NCI-H2171 (cell line): ENCODE measurements around the gene PFN4.
A peak's percentile ranks its signal among the peaks of the same experiment; 100 is the strongest.
"Not testable (repeated sequence)": the region's sequence is repeated elsewhere in the genome, so short reads cannot be mapped to it uniquely, and the experiment has no call there.

Experiments used
- DNase-seq: peaks from one replicate; lab custom pipeline; 2025; lab: John Stamatoyannopoulos, UW

PFN4 gene

DNA sequence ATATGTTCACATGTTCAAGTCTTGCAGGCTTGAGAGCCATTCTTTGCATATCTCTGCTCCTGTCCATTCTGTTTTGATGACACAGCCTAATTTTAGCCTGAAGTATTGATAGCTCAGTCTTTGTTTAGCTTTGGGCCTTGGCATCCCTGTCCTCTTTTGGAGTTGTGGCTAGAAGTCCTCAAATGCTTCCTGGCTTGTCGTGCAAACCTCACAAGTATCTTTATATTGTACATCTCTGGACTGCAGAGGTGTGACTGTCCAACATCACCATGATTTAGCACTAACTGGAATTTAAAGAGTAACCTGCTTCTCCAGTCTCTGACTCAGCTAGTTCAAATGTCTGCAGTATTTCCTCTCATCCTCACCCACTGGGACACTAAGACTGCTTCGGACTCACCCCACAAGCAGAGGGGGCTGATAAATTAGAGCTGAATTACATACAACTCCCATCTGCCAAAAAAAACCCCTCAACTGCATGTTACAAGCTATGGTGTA lies 11.7 kb downstream of the PFN4 start:
- DNase-seq = no peak

DNA sequence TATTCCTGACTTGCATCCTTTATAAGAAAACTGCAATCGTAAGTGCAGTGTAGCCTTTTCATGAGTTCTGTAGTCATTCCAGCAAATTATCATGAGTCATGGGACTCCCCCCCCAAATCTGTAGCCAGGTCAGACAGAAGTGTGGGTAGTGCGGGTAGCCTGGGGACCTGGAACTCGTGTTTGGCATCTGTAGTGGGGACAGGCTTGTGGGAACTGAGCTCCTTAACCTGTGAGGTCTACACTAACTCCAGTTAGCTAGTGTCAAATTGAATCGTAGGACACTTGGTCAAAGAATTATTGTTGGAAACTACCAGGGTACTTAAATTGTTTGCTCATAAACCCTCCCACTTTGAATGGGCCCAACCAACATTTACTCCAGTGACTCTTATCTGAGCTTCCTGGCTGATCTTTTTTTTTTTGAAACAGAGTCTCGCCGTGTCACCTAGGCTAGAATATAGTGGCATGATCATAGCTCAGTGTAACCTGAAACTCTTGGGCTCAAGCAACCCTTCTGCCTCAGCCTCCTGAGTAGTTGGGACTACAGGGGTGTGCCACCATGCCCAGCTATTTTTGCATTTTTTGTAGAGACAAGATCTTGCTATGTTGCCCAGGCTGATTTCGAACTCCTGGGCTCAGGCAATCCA lies 12.4 kb downstream of the PFN4 start:
- no peak for DNase-seq

DNA sequence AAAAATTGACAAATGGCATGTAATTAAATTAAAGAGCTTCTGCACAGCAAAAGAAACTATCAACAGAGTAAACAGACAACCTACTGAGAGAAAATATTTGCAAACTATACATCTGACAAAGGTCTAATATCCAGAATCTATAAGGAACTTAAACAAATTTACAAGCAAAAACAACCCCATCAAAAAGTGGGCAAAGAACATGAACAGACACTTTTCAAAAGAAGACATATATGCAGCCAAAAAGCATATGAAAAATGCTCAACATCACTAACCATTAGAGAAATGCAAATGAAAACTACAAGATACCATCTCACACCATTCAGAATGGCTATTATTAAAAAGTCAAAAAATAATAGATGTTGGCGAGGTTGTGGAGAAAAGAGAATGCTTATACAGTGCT lies 13.7 kb downstream of the PFN4 start:
- not testable (repeated sequence) for DNase-seq

DNA sequence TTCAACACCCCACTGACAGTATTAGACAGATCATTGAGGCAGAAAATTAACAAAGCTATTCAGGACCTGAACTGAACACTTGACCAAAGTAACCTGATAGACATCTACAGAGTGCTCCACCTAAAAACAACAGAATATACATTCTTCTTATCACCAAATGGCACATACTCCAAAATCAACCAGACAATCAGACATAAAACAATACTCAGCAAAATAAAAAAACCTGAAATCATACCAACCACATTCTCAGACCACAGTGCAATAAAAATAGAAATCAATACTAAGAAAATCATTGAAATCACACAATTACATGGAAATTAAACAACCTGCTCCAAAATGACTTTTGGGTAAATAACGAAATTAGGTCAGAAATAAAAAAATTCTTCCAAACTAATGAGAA lies 15.8 kb downstream of the PFN4 start:
- no peak for DNase-seq

DNA sequence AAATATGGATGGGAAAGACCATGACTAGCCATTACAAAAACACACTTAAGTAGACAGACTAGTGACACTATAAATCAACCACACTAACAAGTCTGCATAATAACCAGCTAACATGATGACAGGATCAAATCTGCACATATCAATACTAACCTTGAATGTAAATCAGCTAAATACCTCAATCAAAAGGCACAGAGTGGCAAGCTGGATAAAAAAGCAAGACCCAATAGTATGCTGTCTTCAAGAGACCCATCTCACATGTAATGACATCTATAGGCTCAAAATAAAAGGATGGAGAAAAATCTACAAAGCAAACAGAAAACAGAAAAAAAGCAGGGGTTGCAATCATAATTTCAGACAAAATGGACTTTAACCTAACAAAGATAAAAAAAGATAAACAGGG lies 16.3 kb downstream of the PFN4 start:
- no peak for DNase-seq

DNA sequence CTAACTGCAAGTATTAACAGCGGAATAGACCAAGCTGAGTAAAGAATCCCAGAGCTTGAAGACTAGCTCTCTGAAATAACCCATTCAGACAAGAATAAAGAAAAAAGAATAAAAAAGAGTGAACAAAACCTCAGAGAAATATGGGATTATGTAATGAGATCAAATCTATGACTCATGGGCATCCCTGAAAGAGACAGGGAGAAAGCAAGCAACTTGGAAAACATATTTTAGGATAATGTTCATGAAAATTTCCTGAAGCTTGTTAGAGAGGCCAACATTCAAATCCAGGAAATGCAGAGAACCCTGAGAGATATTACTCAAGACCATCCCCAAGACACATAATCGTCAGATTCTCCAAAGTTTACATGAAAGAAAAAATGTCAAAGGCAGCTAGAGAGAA lies 17.3 kb downstream of the PFN4 start:
- DNase-seq = no peak

DNA sequence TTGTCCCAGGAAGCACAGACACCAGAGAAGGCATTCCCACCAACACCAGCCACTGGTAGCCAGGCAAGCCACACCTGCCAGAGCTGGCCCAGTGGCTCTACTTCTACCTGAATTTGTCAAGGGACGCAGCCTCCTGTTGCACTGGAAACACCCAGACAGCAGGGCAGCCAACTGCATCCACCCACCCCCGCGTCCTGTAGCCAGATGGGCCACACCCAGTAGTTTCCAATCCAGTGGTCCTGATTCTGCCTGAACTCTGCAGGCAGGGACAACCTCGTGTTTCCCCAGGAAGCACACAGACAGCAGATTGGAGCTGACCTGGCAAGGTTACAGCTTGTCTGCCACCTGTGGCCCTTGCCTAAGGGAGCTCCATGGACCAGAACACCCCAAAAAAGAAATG lies 18.2 kb downstream of the PFN4 start:
- DNase-seq = peak; percentile 85

DNA sequence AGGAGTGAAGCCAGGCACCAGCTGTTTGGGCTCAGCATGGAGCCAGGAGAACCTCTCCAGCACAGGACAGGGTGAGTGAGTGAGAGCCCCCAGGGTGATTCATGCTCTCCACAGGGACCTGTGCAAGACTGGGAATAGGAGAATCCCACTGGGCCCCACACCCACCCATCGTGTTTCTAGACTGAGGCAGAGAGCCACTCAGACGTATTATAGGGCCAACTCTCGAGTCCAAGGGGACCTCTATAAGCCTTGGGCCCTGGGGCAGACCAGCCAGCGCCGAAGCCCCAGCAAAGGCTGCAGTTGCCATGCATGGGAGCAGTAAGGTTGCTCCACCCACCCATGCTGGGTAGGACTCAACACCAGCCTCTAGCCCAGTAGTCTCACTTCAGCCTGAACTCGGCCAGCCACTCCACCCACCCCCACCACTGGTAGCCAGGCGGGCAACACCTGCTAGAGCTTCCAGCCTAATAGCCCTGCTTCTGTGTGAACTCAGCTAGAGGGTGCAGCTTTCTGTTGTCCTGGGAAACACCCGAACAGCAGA lies 19.0 kb downstream of the PFN4 start:
- DNase-seq = no peak

DNA sequence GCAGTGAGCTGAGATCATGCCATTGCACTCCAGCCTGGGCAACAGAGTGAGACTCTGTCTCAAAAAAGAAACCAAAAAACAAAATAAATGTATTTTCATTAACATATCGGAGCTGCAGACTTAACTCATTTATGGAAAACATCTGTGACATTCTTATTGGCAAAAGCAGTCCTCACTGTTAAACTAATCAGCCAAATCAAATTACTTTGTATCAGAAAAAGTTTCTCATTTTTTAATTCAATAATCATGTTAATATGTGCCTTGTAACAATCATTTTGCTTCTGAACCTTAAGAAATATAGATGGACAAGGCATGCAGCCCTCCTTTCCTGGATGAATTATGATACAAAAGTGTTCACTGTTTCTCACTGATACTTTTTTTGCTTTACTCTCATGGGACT lies 20.5 kb downstream of the PFN4 start:
- DNase-seq = no peak

DNA sequence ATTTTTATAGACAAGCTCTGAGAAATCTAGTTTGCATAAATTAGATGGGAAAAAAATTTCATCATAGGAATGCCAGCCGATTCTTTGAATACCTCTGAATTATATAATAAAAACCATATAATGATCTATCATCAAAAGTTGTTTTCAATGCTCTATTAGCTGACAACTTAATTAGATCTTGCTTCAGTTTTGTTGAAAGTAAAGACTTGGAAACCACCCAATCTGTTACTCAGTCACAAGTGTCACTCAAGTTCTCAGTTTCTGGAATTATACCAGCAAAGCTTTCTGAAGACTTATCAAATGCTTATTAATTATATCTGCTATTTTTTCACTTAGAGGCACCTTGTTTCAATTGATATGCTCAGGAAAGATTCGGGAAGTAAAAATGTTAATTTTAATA lies 21.1 kb downstream of the PFN4 start:
- no peak for DNase-seq

DNA sequence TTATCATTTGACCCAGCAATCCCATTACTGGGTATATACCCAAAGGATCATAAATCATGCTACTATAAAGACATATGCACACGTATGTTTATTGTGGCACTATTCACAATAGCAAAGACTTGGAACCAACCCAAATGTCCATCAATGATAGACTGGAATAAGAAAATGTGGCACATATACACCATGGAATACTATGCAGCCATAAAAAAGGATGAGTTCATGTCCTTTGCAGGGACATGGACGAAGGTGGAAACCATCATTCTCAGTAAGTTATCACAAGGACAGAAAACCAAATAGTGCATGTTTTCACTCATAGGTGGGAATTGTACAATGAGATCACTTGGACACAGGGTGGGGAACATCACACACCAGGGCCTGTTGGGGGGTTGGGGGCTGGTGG lies 22.4 kb downstream of the PFN4 start:
- not testable (repeated sequence) for DNase-seq

DNA sequence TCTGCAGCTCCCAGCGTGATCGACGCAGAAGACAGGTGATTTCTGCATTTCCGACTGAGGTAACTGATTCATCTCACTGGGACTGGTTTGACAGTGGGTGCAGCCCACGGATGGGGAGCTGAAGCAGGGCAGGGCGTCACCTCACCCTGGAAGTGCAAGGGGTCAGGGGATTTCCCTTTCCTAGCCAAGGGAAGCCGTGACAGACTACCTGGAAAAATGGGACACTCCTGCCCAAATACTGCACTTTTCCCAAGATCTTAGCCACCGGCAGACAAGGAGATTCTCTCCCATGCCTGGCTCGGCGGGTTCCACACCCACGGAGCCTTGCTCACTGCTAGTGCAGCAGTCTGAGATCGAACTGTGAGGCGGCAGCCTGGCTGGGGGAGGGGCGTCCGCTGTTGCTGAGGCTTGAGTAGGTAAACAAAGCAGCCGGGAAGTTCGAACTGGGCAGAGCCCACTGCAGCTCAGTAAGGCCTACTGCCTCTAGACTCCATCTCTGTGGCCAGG lies 27.9 kb downstream of the PFN4 start:
- DNase-seq = not testable (repeated sequence)

DNA sequence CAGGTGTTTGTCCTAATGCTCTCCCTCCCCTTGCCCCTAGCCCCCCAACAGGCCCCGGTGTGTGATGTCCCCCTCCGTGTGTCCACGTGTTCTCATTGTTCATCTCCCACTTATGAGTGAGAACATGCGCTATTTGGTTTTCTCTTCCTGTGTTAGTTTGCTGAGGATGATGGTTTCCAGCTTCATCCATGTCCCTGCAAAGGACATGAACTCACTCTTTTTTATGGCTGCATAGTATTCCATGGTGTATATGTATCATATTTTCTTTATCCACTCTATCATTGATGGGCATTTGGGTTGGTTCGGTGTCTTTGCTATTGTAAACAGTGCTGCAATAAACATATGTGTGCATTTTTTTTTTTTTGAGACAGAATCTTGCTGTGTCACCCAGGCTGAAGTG lies 29.9 kb downstream of the PFN4 start:
- DNase-seq = not testable (repeated sequence)

DNA sequence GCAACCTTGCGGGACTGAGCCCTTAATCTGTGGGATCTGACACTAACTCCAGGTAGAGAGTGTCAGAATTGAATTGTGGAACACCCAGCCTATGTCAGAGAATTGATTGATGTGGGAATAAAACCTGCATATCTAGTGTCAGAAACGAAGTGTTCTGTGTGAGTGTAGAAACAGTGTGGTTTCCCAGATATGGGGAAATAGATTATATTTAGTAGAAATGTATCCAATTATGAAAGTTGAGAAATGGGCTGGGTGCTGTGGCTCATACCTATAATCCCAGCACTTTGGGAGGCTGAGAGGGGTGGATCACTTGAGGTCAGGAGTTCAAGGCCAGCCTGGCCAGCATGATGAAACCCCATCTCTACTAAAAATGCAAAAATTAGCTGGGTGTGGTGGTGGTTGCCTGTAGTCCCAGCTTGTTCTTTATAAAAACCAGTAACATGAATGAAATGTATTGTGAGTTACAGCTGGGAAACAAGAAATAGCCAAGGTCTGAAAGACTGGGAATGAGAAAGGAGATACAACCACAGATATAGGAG lies 34.2 kb downstream of the PFN4 start:
- DNase-seq = no peak

DNA sequence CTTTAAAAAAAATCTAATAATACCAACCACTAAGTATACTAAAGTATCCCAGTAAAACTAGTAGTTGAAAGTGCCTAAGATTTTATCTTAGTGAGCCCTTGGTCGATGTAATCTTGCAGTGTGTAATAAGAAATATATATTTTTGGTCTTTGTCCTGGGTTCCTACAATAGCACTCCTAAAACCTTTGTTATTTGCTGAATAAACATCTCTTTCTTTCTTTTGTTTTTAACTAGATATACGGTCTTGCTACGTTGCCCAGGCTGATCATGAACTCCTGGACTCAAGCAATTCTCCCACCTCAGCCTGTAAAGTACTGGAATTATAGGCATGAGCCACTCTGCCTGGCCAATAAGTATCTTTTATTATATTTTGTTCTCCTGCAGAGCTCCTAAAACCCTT lies 36.1 kb downstream of the PFN4 start:
- DNase-seq = no peak

DNA sequence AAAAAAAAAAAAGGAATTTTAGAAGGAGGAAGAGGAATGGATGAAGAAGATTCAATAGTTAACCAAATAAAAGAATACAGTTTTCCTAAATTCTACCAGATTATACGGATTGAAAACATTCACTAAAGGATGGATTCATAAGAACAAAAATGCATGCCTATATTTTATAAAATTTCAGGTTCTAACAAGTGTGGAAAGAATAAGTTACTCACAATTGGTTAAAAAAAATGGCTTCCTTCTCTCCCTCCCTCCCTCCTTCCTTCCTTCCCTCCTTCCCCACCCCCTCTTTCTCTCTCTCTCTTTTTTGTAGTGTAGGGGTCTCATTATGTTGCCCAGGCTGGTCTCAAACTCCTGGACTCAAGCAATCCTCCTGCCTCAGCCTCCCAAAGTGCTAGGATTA lies 36.9 kb downstream of the PFN4 start:
- DNase-seq = no peak

DNA sequence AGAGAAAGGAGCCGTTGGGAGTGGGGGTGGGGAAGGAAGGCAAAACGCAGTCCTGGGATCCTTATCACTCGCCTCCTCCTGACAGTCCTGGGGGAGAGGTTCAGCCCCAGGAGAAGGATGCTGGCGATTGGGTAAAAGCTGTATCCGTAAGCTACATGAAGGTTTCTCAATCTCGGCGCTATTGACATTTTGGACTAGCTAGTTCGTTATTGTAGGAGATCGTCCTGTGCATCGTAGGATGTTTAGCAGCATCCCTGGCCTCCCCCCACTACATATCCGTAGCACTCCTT lies 38.0 kb downstream of the PFN4 start:
- DNase-seq = no peak

DNA sequence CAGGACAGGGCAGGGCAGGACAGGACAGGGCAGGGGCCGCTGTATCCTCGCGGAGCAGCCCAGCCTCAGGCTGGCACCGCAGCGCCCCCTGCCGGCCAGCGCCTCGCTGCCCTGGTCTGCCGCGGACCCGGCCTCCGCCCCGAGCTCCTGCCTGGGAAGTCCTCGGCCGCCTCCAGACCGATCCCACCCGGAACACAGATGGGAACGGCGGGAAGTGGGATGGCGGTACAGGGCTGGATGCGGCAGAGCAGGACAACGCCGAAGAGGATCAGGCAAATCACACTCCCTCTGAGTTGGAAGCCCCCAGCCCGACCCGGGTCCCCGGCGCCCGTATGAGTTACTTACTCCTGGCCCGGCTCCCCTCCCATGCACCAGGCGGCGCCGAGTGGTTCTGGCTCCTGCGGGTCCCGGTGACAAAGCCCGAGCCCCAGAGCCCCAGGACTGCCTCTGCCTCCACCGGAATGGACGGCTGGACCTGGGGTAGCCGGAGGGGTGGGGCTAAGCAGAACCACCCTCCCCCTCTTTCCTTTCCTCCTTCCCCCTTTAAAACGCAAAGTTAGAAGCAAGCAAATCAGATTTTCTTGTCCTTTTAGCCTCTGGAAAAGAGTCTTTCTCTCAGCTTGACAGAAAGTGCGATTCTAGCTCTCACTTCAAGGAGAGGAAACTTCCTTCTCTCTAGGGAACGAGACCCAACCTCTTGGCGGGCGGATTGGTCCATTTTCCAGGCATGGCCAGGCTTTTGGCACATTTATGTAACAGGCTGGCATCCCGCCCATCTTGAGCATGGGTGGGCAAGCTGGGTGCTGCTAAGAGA lies 38.5 kb downstream of the PFN4 start, which contains the start of gene TP53I3:
TP53I3 (minus strand) TSS at position 449 of the 814 bp plus-strand sequence. CDS start 508 bp downstream, outside the sequence.
- peak; percentile 75 for DNase-seq

DNA sequence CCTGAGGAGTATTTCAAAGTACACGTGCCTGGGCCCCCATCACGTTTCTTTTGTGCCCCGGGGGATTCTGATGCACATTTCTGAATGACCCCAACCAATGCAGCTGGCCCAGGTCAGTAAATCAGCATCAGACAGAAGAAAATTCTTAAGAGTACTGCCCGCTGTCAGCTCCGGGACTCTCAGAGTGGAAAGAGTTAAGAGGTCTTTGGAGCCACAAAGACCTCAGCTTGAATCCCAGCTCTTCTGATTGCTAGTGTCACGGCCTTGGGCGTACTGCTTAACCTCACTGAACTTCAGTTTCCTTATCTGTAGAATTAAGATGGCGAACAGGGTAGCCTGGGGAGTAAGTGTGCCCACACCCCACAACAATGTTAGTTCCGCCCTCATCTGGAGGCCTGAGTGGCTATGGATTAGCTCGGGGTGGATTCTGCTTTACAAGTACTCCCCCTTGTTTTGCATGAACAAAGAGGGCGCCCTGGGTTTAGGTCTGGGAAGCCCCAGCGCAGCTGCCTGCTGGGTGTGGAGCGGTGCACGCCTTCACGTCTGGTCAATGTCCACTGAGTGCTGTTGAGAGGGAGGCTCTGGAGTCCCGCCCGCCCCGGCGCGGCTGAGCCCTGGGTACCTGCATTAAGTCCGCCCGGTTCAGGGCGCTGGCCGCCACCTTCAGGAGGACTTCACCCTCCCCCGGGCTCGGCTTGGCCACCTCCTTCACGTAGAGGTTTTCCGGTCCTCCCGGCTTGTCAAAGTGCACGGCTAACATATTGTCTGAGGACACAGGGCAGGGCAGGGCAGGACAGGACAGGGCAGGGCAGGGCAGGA lies 39.4 kb downstream of the PFN4 start:
- DNase-seq = peak; percentile 56

DNA sequence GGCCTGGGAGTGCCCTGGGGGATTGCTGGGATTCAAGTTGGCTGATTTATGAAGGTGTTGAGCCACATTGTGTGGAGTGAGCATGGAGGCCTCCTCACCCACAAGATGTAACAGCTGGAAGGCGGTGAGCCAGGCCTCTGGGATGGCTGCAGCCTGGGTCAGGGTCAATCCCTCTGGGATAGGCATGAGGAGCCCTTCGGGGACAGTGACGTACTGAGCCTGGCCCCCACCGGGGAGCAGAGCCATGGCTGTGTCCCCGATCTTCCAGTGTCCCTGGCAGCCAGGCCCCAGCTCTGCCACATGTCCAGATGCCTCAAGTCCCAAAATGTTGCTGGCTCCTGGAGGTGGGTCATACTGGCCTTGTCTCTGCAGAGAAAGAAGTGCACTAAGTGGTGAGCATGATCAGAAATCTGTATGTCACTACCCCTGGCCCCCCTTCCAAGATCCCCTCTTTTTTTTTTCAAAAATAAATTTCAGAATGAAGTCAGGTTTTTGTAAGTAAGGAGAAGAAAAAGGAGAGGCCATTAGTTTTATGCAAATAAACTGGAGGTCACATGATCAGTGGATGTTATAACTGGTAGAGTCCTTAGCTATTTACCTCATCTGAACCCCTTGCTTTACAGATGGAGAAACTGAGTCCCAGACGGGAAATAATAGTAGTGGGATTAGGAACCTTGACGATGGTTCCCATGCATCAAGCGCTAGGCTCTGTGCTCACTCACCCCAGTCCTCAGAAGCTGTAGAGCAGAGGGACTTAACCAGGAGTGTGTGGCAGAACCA lies 40.2 kb downstream of the PFN4 start:
- no peak for DNase-seq

DNA sequence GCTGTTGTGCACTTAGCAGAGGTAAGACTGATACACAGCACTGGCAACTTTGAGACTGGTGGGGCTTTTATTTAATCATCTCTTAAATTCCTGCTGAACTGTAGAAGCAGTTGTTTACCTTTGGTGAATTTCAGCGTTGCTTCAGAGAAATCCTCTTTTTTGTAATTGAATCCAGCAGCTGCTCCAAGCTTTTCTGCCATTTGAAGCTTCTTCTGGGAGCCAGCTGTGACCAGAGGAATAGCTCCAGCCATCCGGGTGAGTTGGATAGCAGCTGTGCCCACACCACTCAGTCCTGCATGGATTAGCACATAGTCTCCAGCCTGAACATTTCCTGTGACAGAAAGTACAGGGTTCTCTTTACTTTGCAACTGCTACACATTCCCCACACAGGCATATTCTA lies 42.4 kb downstream of the PFN4 start:
- no peak for DNase-seq
